ENCODE measurements around the gene HDAC9. TPM values are rescaled to one million over a fixed set of nuclear protein-coding genes. Genes with fewer than 3 reads are reported as not detected.

HDAC9 gene
- total and polyA plus RNA-seq, 12 donors, result 2.6 to 23.1 (median 7.5) TPM

DNA sequence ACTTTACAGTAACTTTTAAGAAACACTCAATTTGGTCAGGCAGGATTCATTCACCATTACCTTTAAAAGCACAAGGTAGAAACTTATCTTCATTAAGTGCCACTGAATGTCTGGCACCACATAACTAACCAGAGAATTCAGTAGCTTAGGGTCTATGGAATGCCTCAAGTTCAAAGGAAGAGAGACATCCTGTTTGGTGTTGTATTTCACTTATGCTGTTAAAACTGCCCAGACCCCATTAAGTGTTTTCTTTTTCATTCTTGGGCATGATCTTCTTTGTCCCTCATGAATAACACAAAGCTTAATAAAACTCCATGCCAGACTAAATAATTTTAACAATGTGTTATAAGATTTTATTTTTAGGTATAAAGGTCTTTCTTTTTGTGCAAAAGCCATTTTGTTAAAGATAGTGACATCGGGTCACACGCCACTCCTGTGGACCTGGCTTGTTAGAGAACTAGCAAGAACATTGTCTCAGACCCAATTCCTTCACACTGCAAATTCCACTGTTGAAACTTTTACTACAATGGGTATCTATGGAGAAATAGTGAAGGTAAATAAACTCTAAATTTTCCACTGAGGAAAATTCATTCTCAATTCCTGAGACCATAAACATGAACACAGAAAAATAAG lies 400.9 kb downstream of the HDAC9 start:
- Histone ChIP-seq H3K4me1 (replicated peaks in 1 of 2) (no peaks in the 10 kb centered on the region), H3K9me3 (replicated peaks in 1 of 3) (no peaks in the 10 kb centered on the region), H3K27me3 (no peaks in the 10 kb centered on the region), H3K27ac (no peak overlapping the region), H3K36me3 (replicated peaks in 1 of 2) (no peaks in the 10 kb centered on the region), H3K4me3 (no peak overlapping the region)
- TF ChIP-seq, protein P1, sequence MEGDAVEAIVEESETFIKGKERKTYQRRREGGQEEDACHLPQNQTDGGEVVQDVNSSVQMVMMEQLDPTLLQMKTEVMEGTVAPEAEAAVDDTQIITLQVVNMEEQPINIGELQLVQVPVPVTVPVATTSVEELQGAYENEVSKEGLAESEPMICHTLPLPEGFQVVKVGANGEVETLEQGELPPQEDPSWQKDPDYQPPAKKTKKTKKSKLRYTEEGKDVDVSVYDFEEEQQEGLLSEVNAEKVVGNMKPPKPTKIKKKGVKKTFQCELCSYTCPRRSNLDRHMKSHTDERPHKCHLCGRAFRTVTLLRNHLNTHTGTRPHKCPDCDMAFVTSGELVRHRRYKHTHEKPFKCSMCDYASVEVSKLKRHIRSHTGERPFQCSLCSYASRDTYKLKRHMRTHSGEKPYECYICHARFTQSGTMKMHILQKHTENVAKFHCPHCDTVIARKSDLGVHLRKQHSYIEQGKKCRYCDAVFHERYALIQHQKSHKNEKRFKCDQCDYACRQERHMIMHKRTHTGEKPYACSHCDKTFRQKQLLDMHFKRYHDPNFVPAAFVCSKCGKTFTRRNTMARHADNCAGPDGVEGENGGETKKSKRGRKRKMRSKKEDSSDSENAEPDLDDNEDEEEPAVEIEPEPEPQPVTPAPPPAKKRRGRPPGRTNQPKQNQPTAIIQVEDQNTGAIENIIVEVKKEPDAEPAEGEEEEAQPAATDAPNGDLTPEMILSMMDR (IDR thresholded peaks at IDR 0.05), result no peak
- TF ChIP-seq POLR2A (IDR thresholded peaks at IDR 0.05), result no peak
- intact Hi-C loops (cut with DNase I), result no loop called here
- WGBS, 4 donors, result 84 to 98% (median 94%) methylated on average over 2 of the region's 2 CpGs
- no peak for DNase-seq

DNA sequence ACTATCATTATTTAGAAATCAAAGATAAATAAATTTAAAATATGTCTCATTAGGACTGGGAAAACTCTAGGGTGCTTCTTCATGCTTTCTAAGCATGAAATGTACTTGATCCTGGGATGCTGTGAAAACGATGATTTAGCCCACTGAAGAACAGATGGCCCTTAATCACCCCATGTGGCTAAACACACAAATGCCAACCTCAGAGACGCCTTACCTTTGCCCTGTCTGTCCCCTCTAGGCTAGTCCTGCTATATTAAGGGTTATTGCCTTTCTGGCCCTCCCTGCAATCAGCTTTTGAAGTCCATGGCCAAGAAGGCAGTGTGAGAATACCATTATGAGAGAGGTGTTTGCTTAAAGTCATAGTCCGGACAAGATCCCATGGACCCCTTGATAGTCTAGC lies 404.7 kb downstream of the HDAC9 start:
- Histone ChIP-seq H3K4me3 (no peak overlapping the region), H3K36me3 (replicated peaks in 1 of 2) (no peaks in the 10 kb centered on the region), H3K27me3 (no peaks in the 10 kb centered on the region), H3K4me1 (replicated peaks in 1 of 2) (no peaks in the 10 kb centered on the region), H3K9me3 (replicated peaks in 1 of 3) (no peaks in the 10 kb centered on the region), H3K27ac (no peak overlapping the region)
- intact Hi-C loops (cut with DNase I), result no loop called here
- DNase-seq, result no peak
- 61 to 82% (median 70%) methylated on average over 2 to 3 of the region's 3 CpGs for WGBS, 4 donors
- TF ChIP-seq, protein P1 (IDR thresholded peaks at IDR 0.05), result no peak
- no peak for TF ChIP-seq POLR2A (IDR thresholded peaks at IDR 0.05)

DNA sequence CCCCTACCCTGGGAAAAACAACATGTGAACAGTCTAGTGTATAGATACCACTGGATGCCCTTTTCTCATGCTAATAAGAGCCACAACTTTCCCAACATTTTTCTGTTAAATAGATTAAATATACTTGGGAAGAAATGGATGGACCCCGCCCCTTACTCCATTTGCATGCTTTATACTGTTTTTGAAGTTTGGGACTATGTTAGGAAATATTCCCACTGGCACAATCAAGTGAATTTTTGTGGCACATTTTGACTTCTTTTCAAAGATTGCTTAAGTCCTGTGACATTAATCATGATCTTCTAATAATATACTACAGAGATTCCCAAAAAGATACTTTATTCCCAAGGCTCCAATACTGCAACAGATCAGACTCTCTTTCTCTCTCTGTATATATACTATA lies 405.3 kb downstream of the HDAC9 start:
- H3K4me3 ChIP-seq, result no peak overlapping the region
- no peaks in the 10 kb centered on the region for H3K9me3 ChIP-seq (replicated peaks in 1 of 3)
- H3K36me3 ChIP-seq (replicated peaks in 1 of 2), result no peaks in the 10 kb centered on the region
- TF ChIP-seq, protein P1 (IDR thresholded peaks at IDR 0.05), result no peak
- TF ChIP-seq POLR2A (IDR thresholded peaks at IDR 0.05), result no peak
- intact Hi-C loops (cut with DNase I), result no loop called here
- 79 to 97% (median 93%) methylated on average over 1 of the region's 1 CpG for WGBS, 4 donors
- H3K27ac ChIP-seq, result no peak overlapping the region
- no peaks in the 10 kb centered on the region for H3K4me1 ChIP-seq (replicated peaks in 1 of 2)
- DNase-seq, result no peak
- H3K27me3 ChIP-seq, result no peaks in the 10 kb centered on the region

DNA sequence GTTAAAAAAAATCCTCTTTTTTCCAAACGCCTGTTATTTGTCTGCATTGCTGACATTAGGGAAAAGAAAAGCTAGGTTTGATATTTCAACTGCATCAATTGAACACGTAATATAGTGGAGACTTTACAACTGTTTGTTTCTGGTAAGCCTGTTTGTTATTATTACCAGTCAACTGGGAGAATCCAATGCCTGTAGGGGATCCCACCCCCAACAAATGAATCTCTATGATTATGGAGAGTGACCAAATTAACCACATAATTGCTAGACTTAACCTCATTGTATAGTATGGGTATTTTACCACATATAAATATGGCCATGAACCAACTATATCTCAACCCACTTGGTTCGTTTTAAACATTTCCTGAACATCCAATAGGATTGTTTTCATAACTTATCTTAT lies 405.8 kb downstream of the HDAC9 start:
- no peaks in the 10 kb centered on the region for H3K36me3 ChIP-seq (replicated peaks in 1 of 2)
- H3K27me3 ChIP-seq, result no peaks in the 10 kb centered on the region
- no peaks in the 10 kb centered on the region for H3K4me1 ChIP-seq (replicated peaks in 1 of 2)
- intact Hi-C loops (cut with DNase I), result no loop called here
- 70 to 80% (median 72%) methylated on average over 3 of the region's 3 CpGs for WGBS, 4 donors
- no peak overlapping the region for H3K27ac ChIP-seq
- no peak overlapping the region for H3K4me3 ChIP-seq
- DNase-seq, result no peak
- no peaks in the 10 kb centered on the region for H3K9me3 ChIP-seq (replicated peaks in 1 of 3)
- no peak for TF ChIP-seq POLR2A (IDR thresholded peaks at IDR 0.05)
- TF ChIP-seq, protein P1 (IDR thresholded peaks at IDR 0.05), result no peak

Measured in adrenal gland (tissue), 12 donors.